HPDE6-E6E7 (cell line): Measurements from ENCODE around the gene COL18A1.
"Not testable (repeated sequence)": the region's sequence is repeated elsewhere in the genome, so short reads cannot be mapped to it uniquely, and the experiment has no call there.

Source experiments
- DNase-seq: peaks from one replicate; pipeline ENCODE4 v3.0.0; 2011; ENCODE audit warnings: missing footprints; ENCODE audit errors: extremely low spot score

The COL18A1 gene

DNA sequence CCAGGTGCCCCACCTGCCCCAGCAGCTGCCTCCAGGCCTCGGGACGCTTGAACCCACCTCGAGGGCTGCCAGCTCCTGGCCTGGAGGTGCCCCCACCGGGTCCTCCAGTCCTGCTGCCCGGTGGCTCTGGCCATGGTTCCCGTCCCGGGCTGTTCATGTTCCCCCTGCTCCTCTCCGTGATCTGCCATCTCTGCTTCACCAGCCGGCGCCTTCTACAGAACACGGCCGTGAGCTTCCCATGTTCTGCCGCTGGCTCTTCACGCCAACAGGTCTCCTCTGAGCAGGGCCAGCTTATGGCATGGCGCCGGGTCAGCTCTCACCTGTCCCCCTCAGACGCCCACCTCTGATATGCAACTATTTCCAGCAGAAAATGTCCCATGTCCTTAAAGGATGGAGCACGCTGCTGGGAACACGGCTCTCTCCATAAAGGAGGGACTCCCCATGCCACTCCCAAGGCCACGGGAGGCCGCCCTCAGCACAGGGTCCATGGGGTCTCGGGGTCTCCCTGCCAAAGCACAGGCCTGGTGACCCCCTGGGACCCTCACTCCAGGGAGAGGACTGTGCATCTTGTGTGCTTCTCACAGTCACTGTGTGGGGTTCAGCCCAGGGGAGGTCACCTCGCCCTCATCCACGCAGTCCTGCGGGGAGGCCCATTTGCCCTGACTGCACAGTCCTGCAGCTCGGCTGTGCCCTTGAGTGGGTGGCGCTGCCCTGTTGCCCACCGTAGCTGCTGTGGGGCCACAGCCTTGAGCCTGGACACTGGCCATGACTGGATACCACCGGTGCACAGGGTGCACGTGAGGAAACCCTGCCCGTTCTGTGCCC lies 36.7 kb downstream of the COL18A1 start:
- DNase-seq, result no peak

DNA sequence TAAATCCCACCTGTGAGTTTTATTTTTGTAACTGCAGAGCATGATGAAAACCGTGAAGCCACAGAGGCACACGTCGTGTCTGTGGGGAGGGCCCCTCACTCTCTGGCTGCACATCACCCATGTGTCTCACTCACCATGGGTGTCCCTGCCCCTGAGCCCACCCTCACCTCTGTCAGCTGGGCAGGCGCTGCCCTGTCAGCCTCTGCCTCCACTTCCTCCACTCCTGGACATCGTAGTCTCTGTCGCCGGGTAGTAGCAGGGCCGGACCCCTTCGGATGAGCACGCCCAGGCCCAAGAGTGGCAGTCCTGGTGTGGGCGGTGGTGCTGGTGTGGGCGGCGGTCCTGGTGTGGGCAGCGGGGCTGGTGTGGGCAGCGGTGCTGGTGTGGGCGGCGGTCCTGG lies 37.3 kb downstream of the COL18A1 start:
- no peak for DNase-seq

DNA sequence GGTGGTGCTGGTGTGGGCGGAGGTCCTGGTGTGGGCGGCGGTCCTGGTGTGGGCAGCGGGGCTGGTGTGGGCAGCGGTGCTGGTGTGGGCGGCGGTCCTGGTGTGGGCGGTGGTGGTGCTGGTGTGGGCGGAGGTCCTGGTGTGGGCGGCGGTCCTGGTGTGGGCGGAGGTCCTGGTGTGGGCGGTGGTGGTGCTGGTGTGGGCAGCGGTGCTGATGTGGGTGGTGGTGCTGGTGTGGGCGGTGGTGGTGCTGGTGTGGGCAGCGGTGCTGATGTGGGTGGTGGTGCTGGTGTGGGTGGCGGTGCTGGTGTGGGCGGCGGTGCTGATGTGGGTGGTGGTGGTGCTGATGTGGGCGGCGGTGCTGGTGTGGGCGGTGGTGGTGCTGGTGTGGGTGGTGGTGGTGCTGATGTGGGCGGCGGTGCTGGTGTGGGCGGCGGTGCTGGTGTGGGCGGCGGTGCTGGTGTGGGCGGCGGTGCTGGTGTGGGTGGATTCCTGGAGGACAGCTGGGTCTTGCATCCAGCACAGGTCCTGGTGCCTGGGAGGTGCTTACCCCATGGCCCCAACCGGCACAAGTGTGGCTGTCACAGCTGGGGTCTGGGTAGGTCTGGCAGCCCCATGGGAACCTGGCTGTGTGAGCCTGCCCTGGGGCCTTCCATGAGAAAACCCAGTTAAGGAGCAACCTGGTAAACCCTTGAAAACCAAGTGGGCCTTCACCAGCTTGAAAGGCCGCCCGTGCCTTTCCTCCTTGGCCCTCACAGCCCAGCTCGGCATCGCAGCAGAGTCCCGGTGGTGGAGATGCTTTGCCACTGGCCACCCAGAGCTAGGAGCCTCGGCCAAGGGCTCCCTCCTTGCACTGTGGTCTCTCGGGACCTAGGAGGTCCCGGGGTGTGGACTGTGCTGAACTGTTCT lies 38.0 kb downstream of the COL18A1 start:
- not testable (repeated sequence) for DNase-seq

DNA sequence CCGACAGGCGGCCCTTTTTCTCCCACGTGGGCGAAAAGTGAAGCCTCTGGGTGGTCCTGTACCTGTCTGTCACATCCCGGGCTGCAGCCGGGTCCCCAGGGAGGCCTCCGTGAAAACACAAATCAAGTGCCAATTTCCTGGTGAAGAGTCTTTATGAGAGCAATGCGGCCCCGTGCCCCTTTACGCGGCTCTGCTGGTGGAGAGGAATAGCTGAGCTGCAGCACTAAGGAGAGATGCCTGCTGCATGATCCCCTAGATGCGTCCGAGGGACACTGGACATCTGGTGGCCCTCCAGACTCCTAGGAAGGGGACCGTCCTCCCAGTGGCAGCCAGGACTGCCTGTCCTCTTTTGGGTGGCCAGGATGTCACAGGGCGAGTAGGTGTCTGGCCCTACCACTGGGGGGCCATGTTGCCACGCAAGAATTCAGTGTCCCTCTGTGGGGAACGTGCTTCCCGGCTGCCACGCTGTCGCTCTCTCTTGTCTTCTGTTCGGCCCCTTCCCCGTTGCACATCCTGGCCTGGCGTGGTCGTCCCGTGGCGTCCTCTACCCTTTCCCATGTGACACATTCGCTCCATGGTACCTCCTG lies 38.7 kb downstream of the COL18A1 start:
- DNase-seq, result no peak

DNA sequence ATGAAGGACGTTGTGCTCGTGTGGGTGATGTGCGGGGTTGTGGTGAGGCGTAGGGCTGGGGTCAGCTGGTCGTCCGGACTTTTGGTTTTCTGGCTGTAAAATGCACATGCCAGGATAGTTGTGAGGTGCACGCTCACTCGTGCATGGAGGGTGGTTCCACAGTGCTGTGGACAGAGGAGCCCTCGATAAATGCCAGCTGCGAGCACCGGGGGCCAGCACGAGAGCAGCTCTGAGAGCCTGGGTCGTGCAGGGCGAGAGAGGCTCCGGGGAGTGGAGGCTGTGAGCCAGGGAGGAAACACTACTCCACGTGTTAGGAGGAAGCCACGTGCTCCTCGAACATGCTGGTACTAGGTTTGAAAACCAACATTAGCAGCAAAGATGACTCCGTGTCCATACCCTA lies 39.4 kb downstream of the COL18A1 start:
- DNase-seq, result no peak

DNA sequence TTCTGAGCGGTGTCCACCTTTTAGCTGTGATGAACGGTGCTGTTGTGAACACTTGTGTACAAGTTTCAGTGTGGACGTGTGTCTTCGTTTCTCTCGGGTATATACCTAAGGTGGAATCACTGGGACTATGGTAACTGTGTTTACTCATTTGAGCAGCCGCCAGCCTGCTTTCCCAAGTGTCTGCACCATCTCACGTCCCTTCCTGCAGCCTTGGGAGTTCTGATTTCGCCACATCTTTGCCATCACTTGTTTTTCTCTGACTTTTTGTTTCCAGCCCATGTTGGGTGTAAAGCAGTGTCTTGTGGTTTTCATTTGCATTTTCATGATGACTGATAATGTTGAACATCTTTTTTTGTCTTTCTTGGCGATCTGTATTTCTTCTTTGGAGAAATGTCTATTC lies 40.4 kb downstream of the COL18A1 start:
- no peak for DNase-seq

DNA sequence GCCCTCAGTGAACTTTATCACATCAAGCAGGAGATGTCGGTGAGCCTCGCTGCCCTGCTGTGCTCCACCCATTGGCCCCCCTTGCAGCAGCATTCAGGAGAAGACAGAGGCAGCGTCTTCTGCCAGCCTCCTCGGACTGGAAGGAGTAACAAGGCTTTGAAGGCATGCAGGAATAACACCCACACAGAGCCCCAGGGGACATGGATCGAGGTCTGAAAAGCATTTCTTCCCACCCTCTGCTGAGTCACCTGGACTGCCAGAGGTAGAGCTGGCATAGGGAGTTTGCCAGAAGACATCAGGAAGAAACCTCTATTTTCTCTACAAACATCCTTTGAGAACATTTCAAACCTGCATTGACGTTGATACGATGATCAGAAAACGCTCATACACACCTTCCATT lies 42.9 kb downstream of the COL18A1 start:
- DNase-seq, result no peak

DNA sequence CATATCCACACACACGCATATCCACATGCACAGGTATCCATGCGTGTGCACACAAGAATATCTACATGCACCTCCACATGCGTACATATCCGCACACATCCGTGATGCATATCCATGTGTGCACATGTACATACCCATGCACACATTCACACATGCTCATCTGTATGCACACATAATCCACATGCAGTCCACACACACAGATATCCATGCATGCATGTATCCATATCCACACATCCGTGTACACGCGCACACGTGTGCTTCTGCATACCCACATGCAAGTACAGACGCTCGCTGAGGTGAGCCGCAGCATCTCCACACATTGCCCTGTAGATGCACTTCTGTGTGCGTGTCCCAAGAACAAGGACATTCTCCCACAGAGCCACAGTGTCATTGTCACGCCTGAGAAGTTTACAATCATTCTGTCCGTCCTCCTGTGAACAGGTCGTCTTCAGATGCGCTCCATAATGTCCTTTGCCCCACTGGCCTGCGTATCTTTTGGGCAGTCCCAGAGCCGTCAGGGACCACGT lies 43.4 kb downstream of the COL18A1 start:
- DNase-seq, result no peak

DNA sequence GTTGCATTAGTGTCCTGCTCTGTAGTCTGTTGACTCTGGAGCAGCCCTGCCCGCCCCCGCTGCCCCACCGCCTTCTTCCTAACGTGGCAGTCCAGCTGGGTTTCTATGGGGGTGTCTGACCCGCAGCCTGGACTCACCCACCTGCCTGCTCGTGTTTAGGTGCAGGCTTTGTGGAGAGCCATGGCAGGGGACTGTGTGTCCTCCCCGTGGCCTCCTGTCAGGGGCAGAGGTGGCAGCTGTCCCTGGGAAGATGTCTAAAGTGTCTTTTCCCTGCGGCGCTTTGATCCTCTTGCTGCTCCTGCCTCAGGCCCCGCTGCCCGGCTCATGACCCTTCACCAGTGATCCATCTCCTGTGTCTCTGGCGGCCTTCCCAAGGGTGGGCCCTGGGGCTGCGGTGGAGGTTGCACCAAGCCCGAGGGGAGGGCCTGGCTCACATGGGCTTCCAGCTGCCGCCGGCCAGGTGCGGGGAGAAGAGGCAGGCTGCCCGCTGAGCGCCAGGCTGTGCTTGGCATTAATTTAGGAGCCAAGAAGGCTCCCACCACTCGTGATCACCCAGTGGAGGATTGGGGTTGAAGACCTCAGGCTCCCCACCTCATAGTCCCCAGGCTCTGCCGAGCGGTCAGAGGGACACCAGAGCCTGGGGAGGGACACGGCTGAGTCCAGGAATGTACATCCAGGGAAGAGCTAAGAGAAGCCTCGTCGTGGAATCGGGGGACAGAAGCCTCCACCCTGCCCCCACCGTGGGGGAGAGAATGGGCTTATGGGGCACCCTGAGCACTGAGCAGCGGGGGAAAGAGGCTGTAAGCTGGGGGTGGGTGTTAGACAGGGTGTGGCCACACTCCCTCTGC lies 44.1 kb downstream of the COL18A1 start:
- DNase-seq, result no peak

DNA sequence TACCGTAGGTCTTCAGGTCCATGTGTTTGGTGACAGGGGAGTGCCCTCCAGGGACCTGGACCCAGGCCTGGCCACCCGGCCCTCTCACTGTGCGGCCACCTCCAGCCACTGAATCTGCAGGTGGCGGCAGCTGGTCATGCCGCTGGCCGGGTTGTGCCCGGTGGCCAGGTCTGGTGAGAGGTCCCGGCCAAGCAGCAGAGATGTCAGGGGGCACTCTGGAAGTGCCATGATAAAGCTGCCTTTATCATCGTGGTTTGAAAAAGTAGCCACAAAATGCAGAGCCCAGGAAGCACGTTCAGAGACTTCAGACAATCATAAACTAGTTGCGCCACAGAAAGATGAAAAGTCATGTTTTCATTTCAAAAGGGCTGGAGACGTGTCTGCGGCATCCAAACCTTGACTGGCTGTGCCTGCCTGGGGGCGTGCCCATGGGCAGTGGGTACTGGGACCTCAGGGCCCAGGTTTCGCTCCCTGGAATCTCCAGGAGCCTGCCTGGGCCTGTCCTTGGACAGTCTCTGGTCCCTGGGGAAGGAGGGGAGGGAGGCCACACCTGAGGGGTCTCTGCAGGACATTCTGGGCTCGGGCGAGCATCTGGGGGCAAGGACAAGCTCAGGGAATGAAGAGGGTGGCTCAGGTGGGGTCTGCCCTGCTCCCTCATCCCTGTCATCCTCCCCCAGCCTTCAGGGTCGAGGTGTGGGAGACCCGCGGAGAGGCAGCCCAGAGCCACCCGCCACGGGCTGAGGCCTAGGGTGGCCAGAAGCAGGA lies 44.9 kb downstream of the COL18A1 start:
- DNase-seq, result no peak

DNA sequence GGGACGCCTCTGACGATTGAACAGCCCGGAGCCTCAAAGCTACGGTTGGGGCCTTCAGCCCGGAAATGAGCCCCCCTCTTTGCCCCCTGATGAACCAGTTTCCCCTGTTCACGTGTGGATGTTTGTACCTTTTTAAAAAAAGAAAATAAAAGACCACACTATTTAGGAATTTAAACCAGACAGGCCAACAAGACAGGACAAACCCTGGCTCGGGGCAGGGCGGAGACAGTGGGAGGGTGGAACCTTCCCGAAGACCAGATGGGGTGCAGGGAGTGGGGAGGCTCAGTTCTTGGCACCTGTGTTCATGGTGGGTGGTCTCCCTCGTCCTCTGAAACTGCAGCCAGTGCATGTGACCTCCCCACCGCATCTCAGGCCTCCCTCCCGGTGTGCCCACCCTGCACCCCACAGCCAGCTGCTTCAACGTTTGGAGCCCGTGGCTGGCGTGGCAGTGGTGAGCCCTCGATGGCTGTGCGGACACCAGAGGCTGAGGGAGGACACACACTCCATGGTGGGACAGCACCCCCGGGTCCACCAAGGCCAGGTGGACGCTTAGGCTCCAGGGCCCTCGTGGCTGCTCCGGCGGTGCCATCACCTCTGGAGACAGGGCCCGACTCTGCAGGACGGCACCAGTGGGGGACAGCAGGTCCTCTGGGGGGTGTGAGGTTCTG lies 45.6 kb downstream of the COL18A1 start:
- no peak for DNase-seq

DNA sequence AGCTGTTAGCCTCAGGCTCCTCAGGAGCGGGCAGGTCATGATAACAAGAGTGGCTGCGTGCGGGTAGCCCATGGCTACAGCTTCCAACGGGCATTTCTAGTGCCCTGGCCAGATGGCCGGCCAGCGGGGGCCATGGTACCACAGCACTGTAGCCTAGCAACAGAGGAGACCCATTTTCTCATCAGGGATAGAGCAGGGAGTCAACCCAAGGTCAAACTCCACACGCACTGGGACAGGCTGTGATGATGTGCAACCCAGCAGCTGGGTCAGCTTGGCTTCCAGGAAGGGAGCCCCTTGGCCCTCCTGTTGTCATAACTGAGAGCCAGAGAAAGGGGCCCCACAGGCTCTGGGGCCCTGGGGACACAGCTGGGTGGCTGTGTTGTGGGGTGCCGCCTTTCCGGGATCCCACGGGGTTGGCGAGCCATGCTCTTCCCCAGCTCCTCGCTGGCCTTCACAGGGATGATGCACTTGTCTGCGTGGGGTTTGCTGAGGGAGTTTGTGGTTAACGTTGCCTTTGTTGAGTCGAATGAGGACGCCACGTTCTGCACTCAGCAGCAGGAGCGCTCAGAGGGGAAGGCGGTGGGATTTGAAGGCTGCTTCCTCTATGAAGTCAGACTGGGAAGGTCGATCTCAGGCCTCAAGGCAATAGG lies 46.3 kb downstream of the COL18A1 start:
- no peak for DNase-seq

DNA sequence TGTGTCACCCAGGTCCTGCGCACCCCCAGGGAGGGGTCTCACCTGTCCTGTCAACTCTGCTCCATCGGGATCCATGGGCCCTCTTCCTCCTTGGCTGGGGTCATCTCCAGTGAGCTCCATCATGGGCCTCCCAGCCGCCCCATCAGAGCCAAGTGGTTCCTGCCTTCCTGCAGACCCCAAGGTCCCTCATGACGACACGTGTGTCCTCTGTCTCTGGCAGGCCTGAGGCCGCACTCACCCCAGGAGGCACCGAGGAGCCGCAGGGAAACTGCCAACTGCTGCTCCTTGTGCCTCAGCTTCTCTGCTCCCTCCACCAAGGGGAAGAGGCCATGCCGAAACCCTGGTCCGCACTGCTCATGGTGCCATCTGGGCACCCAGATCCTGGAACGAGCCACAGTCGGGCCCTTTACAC lies 46.8 kb downstream of the COL18A1 start:
- no peak for DNase-seq

DNA sequence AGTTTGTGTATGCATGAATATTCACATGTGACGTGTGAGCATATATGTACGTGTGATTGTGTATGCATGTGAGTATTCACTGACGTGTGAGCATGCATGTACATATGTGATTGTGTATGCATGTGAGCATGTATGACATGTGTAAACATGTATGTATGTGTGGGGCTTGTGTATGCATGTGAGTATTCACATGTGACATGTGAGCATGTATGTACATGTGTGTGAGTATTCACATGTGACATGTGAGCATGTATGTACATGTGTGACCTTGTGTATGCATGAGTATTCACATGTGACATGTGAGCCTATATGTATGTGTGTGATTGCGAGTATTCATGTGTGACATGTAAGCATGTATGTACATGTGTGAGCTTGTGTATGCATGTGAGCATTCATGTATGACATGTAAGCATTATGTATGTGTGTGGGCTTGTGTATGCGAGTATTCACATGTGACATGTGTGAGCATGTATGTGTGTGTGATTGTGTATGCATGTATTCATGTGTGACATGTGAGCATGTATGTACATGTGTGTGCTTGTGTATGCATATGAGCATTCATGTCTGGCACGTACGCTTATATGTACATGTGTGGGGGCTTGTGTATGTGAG lies 47.8 kb downstream of the COL18A1 start:
- DNase-seq, result no peak

DNA sequence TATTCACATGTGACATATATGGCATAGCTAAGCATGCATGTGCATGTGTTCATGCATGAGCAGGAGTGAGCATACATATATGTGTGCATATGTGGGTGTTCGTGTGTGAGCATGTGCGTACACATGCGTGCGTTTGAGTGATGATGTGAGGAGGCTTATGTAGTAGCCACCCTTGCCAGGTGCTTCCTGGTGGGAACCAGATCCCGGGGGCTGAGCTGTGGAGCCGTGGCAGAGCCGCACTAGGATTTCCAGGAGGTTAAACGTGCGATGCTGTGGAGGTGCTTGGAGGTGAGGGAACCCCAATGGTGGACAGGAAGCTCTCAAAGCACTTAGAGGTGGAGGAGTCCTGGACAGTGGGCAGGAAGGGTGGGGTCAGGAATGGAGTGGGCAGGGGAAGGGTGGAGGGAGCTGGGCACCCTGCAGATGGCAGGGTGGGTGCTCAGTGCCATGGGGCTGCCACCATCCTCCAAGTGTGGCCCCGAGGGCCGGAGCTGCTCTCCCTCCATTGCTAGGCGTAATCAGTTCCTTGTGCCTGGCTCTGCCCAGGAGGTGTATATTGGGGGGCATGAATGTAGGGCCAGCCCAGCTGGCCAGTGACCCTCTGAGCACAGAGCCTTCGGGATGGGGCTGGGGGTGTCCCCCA lies 48.5 kb downstream of the COL18A1 start:
- no peak for DNase-seq

DNA sequence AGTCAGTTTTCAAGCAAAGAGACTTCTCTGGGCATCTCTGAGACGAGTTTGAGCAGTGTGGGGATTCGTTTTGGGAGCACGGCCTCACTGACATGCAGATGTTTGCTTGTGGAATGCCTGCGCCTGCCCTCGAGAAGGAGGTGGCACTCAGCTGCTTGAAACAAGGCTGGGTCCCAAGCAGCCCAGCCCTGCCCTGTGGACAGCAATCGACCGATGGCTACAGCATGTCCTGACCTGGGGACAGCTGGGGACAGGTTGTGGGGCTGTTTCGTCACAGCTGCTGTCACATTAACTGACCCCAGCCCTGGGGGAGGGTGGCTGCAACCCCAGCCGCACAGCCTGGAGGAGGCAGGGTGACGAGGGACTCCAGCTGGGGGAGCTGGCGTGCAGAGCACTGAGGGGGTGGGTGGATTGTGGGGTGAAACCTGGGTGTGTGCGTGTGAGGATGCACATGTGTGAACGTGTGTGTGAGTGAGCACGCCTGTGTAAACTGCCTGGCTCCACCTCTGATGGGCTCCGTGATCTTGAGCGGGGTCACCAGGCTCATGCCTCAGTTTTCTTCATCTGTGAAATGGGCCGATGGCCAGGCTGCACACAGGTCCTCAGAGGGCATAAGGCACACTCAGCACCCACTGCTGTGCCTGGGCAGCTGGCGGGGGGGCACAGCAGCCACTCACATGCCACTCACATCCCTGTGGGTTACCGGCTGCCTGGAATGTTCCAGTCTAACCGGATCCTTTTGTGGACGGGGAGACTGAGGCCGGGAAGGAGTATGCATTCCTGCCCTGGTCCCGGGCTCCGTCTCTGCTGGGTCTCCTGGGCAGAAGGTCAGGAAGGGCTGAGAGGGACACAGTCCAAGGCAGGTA lies 49.3 kb downstream of the COL18A1 start:
- no peak for DNase-seq

DNA sequence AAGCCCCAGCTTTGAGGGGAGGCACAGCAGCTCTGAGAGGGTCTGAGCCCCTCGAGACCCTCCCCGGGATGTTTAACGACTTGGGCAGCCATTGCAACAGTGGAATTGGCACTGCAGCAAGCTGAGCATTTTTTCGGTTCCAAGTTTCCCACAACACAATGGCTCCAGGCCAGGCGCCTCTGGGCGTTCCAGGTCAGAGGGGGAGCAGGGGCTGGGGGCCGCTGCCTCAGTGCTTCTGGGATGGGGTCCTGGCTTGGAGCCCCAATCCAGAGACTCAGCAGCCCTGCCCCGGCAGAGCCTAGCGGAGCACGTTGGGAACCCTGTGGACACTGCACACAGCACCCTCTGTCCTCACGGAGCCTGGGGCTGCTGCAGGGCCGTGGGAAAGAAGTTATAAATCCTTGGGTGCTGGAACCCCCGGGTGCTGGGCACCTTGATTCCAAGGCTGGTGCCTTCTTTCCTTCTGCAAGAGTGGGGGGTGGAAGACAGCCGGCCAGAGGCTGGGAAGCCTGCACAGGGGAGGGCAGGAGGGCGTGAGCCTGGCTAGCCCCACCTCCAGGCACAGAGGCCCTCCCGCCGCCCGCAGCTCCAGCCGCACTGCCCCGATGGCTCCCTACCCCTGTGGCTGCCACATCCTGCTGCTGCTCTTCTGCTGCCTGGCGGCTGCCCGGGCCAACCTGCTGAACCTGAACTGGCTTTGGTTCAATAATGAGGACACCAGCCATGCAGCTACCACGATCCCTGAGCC lies 50.1 kb downstream of the COL18A1 start:
- no peak for DNase-seq
